Prostate gland (tissue), 2 donors: ENCODE data around the gene NOP16.

Source experiments
- POLR2A ChIP-seq: fragments of 450-650 bp; IDR thresholded peaks from one replicate; pipeline ENCODE4 v1.6.1; 2016; ENCODE audit warnings: antibody characterized with exemption, mild to moderate bottlenecking
- TF ChIP-seq, protein P1 (sequence below), 4 experiments: fragments of 200-600 bp in 2 of 4; fragments of 450-650 bp in 2 of 4; sonication (generic) in 2 of 4; IDR thresholded peaks; 1 replicate in 3 of 4; 2 replicates in 1 of 4; pipeline ENCODE4 v1.5.1; 2016 to 2019; ENCODE audit warnings: antibody characterized with exemption in 4 of 4, mild to moderate bottlenecking in 2 of 4, moderate library complexity in 2 of 4

DNA sequence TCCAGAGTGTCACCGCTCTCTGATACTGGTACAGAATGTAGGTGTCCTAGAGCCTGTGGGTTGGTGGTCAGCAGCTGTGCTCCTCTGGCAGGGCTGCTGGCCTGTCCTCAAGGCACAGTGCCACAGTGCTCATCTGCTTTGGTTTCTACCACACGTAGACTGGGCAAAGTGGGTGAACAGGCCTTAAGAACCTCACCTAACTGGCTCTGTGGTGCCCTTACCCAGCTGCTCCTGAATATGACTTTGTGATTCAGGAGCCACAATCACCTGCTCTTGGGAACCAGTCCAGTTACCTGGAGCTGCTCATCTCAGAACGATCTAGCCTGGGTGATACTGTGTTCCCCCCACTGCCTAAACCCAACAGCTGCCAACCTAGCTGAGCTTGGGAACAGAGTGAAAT is 6.4 kb downstream of the NOP16 start:
- TF ChIP-seq POLR2A, result no peak
- TF ChIP-seq, protein P1, sequence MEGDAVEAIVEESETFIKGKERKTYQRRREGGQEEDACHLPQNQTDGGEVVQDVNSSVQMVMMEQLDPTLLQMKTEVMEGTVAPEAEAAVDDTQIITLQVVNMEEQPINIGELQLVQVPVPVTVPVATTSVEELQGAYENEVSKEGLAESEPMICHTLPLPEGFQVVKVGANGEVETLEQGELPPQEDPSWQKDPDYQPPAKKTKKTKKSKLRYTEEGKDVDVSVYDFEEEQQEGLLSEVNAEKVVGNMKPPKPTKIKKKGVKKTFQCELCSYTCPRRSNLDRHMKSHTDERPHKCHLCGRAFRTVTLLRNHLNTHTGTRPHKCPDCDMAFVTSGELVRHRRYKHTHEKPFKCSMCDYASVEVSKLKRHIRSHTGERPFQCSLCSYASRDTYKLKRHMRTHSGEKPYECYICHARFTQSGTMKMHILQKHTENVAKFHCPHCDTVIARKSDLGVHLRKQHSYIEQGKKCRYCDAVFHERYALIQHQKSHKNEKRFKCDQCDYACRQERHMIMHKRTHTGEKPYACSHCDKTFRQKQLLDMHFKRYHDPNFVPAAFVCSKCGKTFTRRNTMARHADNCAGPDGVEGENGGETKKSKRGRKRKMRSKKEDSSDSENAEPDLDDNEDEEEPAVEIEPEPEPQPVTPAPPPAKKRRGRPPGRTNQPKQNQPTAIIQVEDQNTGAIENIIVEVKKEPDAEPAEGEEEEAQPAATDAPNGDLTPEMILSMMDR (IDR thresholded peaks at IDR 0.05), result no peak
